HCT116 (cell line): ENCODE measurements around the gene ASB1. TPM values are rescaled to one million over a fixed set of nuclear protein-coding genes. Genes with fewer than 3 reads are reported as not detected.

ENCODE experiments used
- ATAC-seq: fragments of 200-7000 bp; cut with Tn5 transposase; 2 replicates; pipeline ENCODE4 v1.9.1; 2020; ENCODE audit warnings: mild to moderate bottlenecking, moderate library complexity
- BruUV-seq: library from RNA; stranded (reverse); fragments of 400-500 nt; replicated peaks from 2 replicates; lab custom pipeline; 2021; lab: Mats Ljungman, UMichigan
- CTCF ChIA-PET: fragments of 300-600 bp; sonication (Branson Sonifier 250); formaldehyde crosslinking; loops from one replicate; lab custom pipeline; 2021; ENCODE audit warnings: antibody characterized with exemption; lab: Charles Lee
- POLR2A ChIA-PET: fragments of 300-600, 350-600 bp; sonication (Branson Sonifier 250); formaldehyde crosslinking; loops from one replicate; lab custom pipeline; 2021; ENCODE audit warnings: antibody characterized with exemption; lab: Charles Lee
- RAD21 ChIA-PET, 2 experiments: fragments of 300-600 bp; sonication (Branson Sonifier 250); formaldehyde crosslinking; loops; one replicate each; lab custom pipeline; 2023; ENCODE audit warnings: low total read pairs in 2 of 2; ENCODE audit not compliant: uncharacterized antibody in 2 of 2, unreplicated experiment in 2 of 2, low non-redundant PET in 1 of 2; lab: Charles Lee
- DNase-seq: peaks from one replicate; pipeline ENCODE4 v3.0.0-alpha.2; 2010; ENCODE audit warnings: low read depth, low spot score
- H2AFZ ChIP-seq: fragments of 200-600 bp; shearing (Covaris generic), sonication (generic); 2 replicates; pipeline ENCODE4 v1.6.1; 2017; ENCODE audit warnings: low read depth, mixed run types, mixed read lengths, antibody characterized with exemption, low read length; ENCODE audit not compliant: poor library complexity, severe bottlenecking
- H3K27ac ChIP-seq: 2 replicates; pipeline ENCODE4 v1.5.1; 2012; ENCODE audit warnings: low read depth, low read length
- H3K27me3 ChIP-seq: fragments of 200-600 bp; sonication (generic); 2 replicates; pipeline ENCODE4 v1.6.1; 2016; ENCODE audit warnings: mixed run types, low read length, mixed read lengths; ENCODE audit not compliant: insufficient read depth
- H3K36me3 ChIP-seq, 2 experiments: fragments of 200-500 bp in 1 of 2; fragments of 200-600 bp in 1 of 2; sonication (Bioruptor generic) in 1 of 2; sonication (generic) in 1 of 2; 2 replicates each; pipeline versions ENCODE4 v1.5.1 to v1.6.1; 2014 to 2016; ENCODE audit warnings: low read length in 2 of 2, inconsistent platforms in 1 of 2, mixed read lengths in 1 of 2, mixed run types in 1 of 2; ENCODE audit not compliant: insufficient read depth in 2 of 2, control insufficient read depth in 1 of 2
- H3K4me1 ChIP-seq, 2 experiments: fragments of 200-600 bp in 1 of 2; sonication (generic) in 1 of 2; 2 replicates each; pipeline versions ENCODE4 v1.5.1 to v1.6.1; 2012 to 2017; ENCODE audit warnings: low read length in 2 of 2, inconsistent platforms in 1 of 2, mild to moderate bottlenecking in 1 of 2, mixed read lengths in 1 of 2, mixed run types in 1 of 2, moderate library complexity in 1 of 2; ENCODE audit not compliant: insufficient read depth in 2 of 2, control insufficient read depth in 1 of 2
- H3K4me2 ChIP-seq: fragments of 200-600 bp; sonication (generic); 2 replicates; pipeline ENCODE4 v1.6.1; 2017; ENCODE audit warnings: mixed run types, low read length, mixed read lengths
- H3K4me3 ChIP-seq, 2 experiments: fragments of 200-600 bp in 1 of 2; sonication (generic) in 1 of 2; replicated peaks in 1 of 2; 2 replicates each; pipeline ENCODE4 v1.5.1; 2011 to 2016; ENCODE audit warnings: low read length in 2 of 2, control low read depth in 1 of 2, low read depth in 1 of 2, mild to moderate bottlenecking in 1 of 2, mixed read lengths in 1 of 2, mixed run types in 1 of 2
- H3K79me2 ChIP-seq: fragments of 200-600 bp; sonication (generic); 2 replicates; pipeline ENCODE4 v1.6.1; 2017; ENCODE audit warnings: mild to moderate bottlenecking, mixed run types, low read length, moderate library complexity, mixed read lengths; ENCODE audit not compliant: insufficient read depth
- H3K9ac ChIP-seq: fragments of 200-600 bp; sonication (generic); 2 replicates; pipeline ENCODE4 v1.6.1; 2016; ENCODE audit warnings: low read length, mixed read lengths
- H3K9me2 ChIP-seq: fragments of 200-600 bp; sonication (generic), shearing (Covaris generic); 2 replicates; pipeline ENCODE4 v1.6.1; 2017; ENCODE audit warnings: mixed run types, mild to moderate bottlenecking, moderate library complexity; ENCODE audit not compliant: insufficient read depth
- H3K9me3 ChIP-seq, 2 experiments: fragments of 200-500 bp in 1 of 2; fragments of 200-600 bp in 1 of 2; sonication (Bioruptor generic) in 1 of 2; sonication (generic) in 1 of 2; 2 replicates each; pipeline ENCODE4 v1.6.1; 2014 to 2017; ENCODE audit warnings: low read length in 2 of 2, mixed read lengths in 2 of 2, inconsistent platforms in 1 of 2, low read depth in 1 of 2, mild to moderate bottlenecking in 1 of 2, mixed run types in 1 of 2, moderate library complexity in 1 of 2; ENCODE audit not compliant: control insufficient read depth in 1 of 2, insufficient read depth in 1 of 2
- H4K20me1 ChIP-seq: fragments of 200-600 bp; sonication (generic), shearing (Covaris generic); 2 replicates; pipeline ENCODE4 v1.6.1; 2017; ENCODE audit warnings: mixed run types, mild to moderate bottlenecking, moderate library complexity; ENCODE audit not compliant: insufficient read depth
- ATF3 ChIP-seq: IDR thresholded peaks from 2 replicates; pipeline ENCODE4 v1.6.1; 2012
- CTCF ChIP-seq, 3 experiments: fragments of 200-600 bp in 1 of 3; sonication (generic) in 1 of 3; IDR thresholded peaks in 2 of 3; conservative IDR thresholded peaks in 1 of 3; 2 replicates each; pipeline ENCODE4 v1.5.1; 2012 to 2017; ENCODE audit warnings: low read depth in 2 of 3, low read length in 2 of 3, antibody characterized with exemption in 1 of 3, borderline replicate concordance in 1 of 3, control low read depth in 1 of 3, mild to moderate bottlenecking in 1 of 3, mixed read lengths in 1 of 3, mixed run types in 1 of 3, moderate library complexity in 1 of 3; ENCODE audit not compliant: insufficient read depth in 1 of 3
- EGR1 ChIP-seq: IDR thresholded peaks from 2 replicates; pipeline ENCODE4 v1.6.1; 2012; ENCODE audit warnings: low read depth
- EZH2phosphoT487 ChIP-seq: fragments of 200-600 bp; IDR thresholded peaks from 2 replicates; pipeline ENCODE4 v1.6.1; 2018; ENCODE audit warnings: antibody characterized with exemption, borderline replicate concordance
- FOSL1 ChIP-seq: IDR thresholded peaks from 2 replicates; pipeline ENCODE4 v1.6.1; 2012; ENCODE audit warnings: low read depth
- POLR2AphosphoS5 ChIP-seq: IDR thresholded peaks from 2 replicates; pipeline ENCODE4 v1.6.1; 2011; ENCODE audit warnings: mild to moderate bottlenecking, low read depth, low read length, moderate library complexity
- RAD21 ChIP-seq: IDR thresholded peaks from 2 replicates; pipeline ENCODE4 v1.6.1; 2012; ENCODE audit warnings: low read depth, mild to moderate bottlenecking
- SP1 ChIP-seq: IDR thresholded peaks from 2 replicates; pipeline ENCODE4 v1.6.1; 2012; ENCODE audit warnings: low read depth
- SRF ChIP-seq: IDR thresholded peaks from 2 replicates; pipeline ENCODE4 v1.6.1; 2012; ENCODE audit warnings: low read depth
- YY1 ChIP-seq: IDR thresholded peaks from 2 replicates; pipeline ENCODE4 v1.6.1; 2011; ENCODE audit warnings: low read length, low read depth, moderate library complexity, mild to moderate bottlenecking; ENCODE audit not compliant: insufficient replicate concordance; ENCODE audit errors: extremely low read depth
- ZBTB33 ChIP-seq: IDR thresholded peaks from 2 replicates; pipeline ENCODE4 v1.6.1; 2011; ENCODE audit warnings: mild to moderate bottlenecking, low read length, moderate library complexity; ENCODE audit not compliant: insufficient replicate concordance; ENCODE audit errors: extremely low read depth
- intact Hi-C: fragments of 100-400 bp; cut with micrococcal nuclease; formaldehyde crosslinking; loops from 2 replicates; pipeline ENCODE4 v1.10.0; 2022
- total RNA-seq: library from RNA; stranded (reverse); gene quantifications from one replicate; pipeline ENCODE4 v1.2.1, GENCODE V29; 2021; ENCODE audit not compliant: unreplicated experiment

The ASB1 gene
- total RNA-seq, 1 experiment from 2014 or later = 43.1 TPM

GRCh38 chr2:238453842-238454241 lies 27.1 kb downstream of the ASB1 start:
- no peak overlapping the region for H2AFZ ChIP-seq
- H4K20me1 ChIP-seq = no peaks in the 10 kb centered on the region
- H3K79me2 ChIP-seq = peaks cover 16% of the 10 kb centered on the region; the same call in 1 of the 2 replicates
- no peak overlapping the region for H3K4me2 ChIP-seq
- H3K4me1 ChIP-seq = no peaks in the 10 kb centered on the region
- peaks cover 8 to 18% of the 10 kb centered on the region in 2 experiments for H3K36me3 ChIP-seq
- H3K9ac ChIP-seq = no peak overlapping the region
- H3K27me3 ChIP-seq = no peaks in the 10 kb centered on the region
- no TSS peak for BruUV-seq
- no peaks in the 10 kb centered on the region for H3K9me3 ChIP-seq
- CTCF ChIA-PET = interaction anchor here (1.1 kb wide), 1 partner anchor 83 kb away, joined by 3 read pairs; no protein-coding TSS in a partner anchor
- TF ChIP-seq POLR2AphosphoS5 = no peak
- no peak for TF ChIP-seq SP1
- TF ChIP-seq ZBTB33 = no peak
- no peak for TF ChIP-seq FOSL1
- no peak for TF ChIP-seq CTCF (IDR thresholded peaks at IDR 0.05 in 2 of 3, conservative IDR thresholded peaks at IDR 0.05 in 1 of 3; ENCODE audit: borderline replicate concordance in 1 of 3, insufficient read depth in 1 of 3, low read depth in 2 of 3, low read length in 2 of 3)
- TF ChIP-seq EZH2phosphoT487 = no peak
- no peak for TF ChIP-seq RAD21
- no peak for TF ChIP-seq ATF3
- TF ChIP-seq SRF = no peak
- no peak for TF ChIP-seq EGR1
- TF ChIP-seq YY1 = no peak
- no peaks in the 10 kb centered on the region for H3K9me2 ChIP-seq
- DNase-seq (no peak), ATAC-seq (no peak)
- intact Hi-C loops = no loop called here
- H3K27ac ChIP-seq = no peak overlapping the region
- RAD21 ChIA-PET = no interaction called here
- no peak overlapping the region for H3K4me3 ChIP-seq
- POLR2A ChIA-PET = no interaction called here
